RWPE1 (cell line): ENCODE data around the gene ABHD2.
"Not testable (repeated sequence)": the region's sequence is repeated elsewhere in the genome, so short reads cannot be mapped to it uniquely, and the experiment has no call there.

Experiments used
- CTCF ChIA-PET: fragments of 350-600 bp; sonication (Branson Sonifier 250); formaldehyde crosslinking; extraction: SDS; loops from one replicate; lab custom pipeline; 2021; lab: Yijun Ruan, JAX
- POLR2A ChIA-PET: fragments of 400-600 bp; formaldehyde crosslinking; extraction: SDS; loops from one replicate; lab custom pipeline; 2020; ENCODE audit warnings: antibody characterized with exemption; ENCODE audit not compliant: low non-redundant PET; lab: Yijun Ruan, JAX
- DNase-seq: peaks from one replicate; pipeline ENCODE4 v3.0.0; 2012; ENCODE audit warnings: low spot score
- H3K27ac ChIP-seq: fragments of 450-650 bp; 2 replicates; pipeline ENCODE4 v1.5.1; 2017
- CTCF ChIP-seq: fragments of 450-650 bp; conservative IDR thresholded peaks from 2 replicates; pipeline ENCODE4 v1.5.1; 2017; ENCODE audit warnings: low read depth, mild to moderate bottlenecking

The ABHD2 gene, protein sequence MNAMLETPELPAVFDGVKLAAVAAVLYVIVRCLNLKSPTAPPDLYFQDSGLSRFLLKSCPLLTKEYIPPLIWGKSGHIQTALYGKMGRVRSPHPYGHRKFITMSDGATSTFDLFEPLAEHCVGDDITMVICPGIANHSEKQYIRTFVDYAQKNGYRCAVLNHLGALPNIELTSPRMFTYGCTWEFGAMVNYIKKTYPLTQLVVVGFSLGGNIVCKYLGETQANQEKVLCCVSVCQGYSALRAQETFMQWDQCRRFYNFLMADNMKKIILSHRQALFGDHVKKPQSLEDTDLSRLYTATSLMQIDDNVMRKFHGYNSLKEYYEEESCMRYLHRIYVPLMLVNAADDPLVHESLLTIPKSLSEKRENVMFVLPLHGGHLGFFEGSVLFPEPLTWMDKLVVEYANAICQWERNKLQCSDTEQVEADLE

GRCh38 chr15:89087830-89088604, at the start of gene ABHD2:
Gene ABHD2, plus strand, starts transcription at chr15:89088456. Its CDS starts 27,872 bp downstream, at chr15:89116328.
- H3K27ac ChIP-seq: peak within 1 kb of the TSS; percentile 95
- CTCF ChIA-PET: interaction anchor here (0.6 to 1.6 kb wide), 3 partner anchors 83 to 119 kb away, joined by 3 read pairs; no protein-coding TSS in a partner anchor
- no peak for TF ChIP-seq CTCF
- peak; percentile 100 for DNase-seq
- POLR2A ChIA-PET: interaction anchor here (0.6 to 1.1 kb wide), 4 partner anchors 11 to 100 kb away, joined by 3 to 4 read pairs (median 3); no protein-coding TSS in a partner anchor

DNA sequence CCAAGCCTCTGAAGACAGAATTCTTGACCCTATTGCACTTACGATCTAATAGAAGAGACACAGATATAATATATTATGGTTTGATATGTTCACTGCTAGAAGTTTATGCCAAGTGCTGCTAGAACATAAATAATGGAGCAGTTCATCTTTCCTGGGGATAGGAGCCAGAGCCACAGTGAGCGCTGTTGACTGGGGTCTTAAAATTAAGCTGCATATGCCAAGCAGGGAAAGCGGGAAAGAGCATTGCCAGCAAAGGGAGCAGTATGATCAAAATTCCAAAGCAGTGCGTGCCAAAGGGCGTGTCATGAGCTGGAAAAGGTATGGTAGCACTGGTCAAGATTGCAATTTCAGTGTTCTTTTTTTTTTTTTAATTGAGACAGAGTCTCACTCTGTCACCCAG, 49.1 kb upstream of the ABHD2 start:
- ChIA-PET POLR2A (no interaction called here), CTCF (interaction anchor here (0.7 to 0.8 kb wide), 2 partner anchors 134 to 261 kb away, joined by 3 read pairs; no protein-coding TSS in a partner anchor)
- DNase-seq: no peak
- TF ChIP-seq CTCF: no peak
- no peak overlapping the region for H3K27ac ChIP-seq

GRCh38 chr15:89041507-89041906, 46.7 kb upstream of the ABHD2 start:
- no peak for TF ChIP-seq CTCF
- ChIA-PET POLR2A (no interaction called here), CTCF (interaction anchor here (0.6 kb wide), 1 partner anchor 114 kb away, joined by 6 read pairs; no protein-coding TSS in a partner anchor)
- H3K27ac ChIP-seq: no peak overlapping the region
- no peak for DNase-seq

- H3K27ac ChIP-seq: no peak overlapping the region
- ChIA-PET POLR2A (no interaction called here), CTCF (no interaction called here)
- DNase-seq: no peak
- no peak for TF ChIP-seq CTCF
Observed at GRCh38 chr15:89042387-89042786, 45.9 kb upstream of the ABHD2 start.

GRCh38 chr15:89043031-89044002, 44.9 kb upstream of the ABHD2 start:
- TF ChIP-seq CTCF: no peak
- no peak for DNase-seq
- H3K27ac ChIP-seq: no peak overlapping the region
- CTCF ChIA-PET: no interaction called here
- POLR2A ChIA-PET: no interaction called here

- DNase-seq, CTCF ChIA-PET, POLR2A ChIA-PET, H3K27ac ChIP-seq: not testable (repeated sequence)
Observed at GRCh38 chr15:89049016-89049666, 39.1 kb upstream of the ABHD2 start.
